ENCODE measurements around the gene COPB2.
"Not testable (repeated sequence)": the region's sequence is repeated elsewhere in the genome, so short reads cannot be mapped to it uniquely, and the experiment has no call there.

COPB2 gene

DNA sequence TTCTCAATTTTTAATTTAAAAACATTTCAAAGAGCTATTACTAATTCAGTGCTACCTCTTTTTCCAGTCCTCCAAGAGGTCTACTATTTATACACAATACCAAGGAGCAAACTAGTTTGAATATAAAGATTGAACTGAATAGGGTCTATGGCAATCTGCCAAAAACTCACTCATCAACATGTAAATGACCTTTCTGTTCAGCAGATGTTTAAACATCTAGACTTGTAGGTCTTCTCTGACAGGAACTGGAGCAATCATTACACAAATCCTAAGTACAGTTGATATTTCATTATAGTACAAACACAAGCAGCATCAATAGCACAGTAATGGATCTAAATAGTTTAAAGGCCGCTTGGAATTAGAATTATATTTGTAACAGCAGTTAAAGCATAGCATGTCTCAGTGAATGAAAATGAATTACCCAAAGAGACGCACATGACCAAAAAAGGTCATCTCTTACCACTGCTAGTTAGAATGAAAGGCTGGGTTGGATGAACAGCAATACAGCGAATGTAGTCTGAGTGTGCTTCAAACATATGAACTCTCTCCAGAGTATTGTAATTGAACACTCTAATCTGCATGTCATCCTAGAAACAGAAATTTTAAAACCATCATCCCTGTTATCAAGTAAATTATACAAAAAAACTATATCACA is 10.7 kb downstream of the COPB2 start:
- DNase-seq (ENCODE audit: low spot score), result no peak

DNA sequence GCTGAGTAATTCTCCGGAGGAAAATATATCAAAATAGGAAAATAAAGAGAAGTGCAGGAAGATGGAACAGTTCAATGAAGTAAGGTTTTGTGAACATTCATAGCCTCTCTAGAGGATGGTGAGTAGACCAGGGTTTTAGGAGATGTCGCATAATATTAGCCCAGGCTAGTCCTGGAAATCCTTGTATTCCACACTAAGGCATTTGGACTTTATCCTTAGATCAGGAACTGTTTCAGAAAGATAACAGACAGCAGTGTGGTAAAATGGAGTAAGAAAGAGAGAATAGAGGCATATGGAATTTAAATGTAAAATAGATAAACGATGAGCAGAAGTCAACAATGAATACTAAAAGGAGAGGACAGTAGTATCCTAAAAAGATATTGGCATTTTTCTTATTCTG is 12.1 kb downstream of the COPB2 start:
- DNase-seq (ENCODE audit: low spot score), result no peak

DNA sequence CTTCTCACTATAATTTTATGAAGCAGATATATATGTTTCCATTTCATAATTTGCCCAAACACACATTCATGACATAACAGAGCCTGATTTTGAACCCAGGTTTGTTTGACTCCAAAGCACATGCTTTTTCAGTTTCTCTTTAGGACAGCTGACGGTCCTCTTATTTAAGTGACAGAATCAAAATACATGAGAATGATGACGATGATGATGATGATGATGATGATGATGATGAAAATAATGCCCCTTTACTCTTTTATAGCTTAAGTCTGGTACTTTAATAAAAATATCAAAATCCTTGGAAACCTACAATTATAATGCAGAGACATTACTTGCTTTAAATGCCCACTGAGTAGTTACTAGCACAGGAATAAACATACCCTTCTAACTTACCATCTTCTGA is 15.3 kb downstream of the COPB2 start:
- DNase-seq (ENCODE audit: low spot score), result no peak

DNA sequence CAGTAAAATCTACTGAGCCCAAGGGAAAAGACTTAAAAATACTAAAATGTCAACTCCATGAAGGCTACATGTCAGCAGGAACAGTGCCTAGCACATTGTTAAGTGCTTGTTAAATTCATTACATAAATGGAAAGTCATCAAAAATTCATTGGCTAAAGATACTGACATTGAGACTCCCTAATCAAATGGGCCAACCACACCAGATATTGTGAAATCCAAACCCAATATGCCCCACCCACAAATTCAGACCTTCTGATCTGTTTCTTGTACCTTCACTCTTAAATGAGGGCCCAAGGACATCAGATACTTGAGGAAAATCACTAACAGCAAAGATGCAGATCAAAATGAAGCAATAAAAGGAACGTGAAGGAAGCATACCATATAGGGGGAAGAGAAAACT is 24.9 kb downstream of the COPB2 start:
- DNase-seq (ENCODE audit: low spot score), result no peak

DNA sequence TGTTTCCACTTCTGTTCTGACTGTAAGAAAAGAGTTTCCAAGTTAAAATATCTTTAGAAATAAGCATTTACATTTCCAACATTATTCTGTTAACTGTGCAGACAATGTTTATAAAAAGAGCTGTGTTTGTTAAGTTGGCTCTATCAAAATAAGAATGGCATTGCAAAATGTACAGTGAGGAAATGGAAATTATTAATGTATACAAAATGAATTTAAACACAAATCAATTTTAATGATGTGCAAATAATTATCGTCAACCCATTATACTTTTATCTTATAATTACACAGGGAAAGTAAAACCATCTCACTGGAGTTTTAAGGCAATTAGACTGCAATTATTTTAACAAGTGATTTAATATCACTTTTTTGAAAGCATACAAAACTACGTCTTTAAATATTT is 28.2 kb downstream of the COPB2 start:
- no peak for DNase-seq (ENCODE audit: low spot score)

DNA sequence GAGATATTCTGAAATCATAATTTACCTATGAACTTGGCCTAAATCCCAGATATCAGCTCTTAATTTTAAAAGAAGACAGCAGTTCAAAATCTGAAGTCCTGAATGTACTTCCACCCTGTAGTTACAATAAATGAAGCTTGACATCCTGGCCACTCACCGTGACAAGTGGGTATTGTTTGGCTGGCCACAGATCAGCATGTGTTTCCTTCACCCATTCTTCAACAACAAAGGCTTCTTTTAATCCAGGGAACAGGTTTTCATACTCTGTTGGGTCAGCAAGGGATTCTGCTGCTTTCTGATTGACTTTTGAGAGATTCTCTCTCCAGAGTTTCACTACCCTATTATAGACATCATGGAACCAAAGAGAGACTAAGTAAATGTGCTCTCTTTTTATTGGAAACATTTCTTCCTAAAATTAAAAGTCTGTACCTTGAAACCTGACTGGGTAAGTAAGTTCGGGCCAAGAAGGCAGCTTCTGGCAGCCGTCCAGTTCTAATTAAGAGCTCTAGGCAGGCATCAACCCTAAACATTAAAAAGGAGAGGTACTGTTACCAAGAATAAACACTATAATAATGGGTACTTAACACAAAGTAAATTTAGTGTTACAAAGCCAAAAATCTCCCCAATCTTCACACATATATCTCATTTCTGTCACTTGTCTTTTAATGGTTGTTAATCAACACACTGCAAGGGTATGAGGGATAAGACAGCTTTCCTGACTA is 30.4 kb downstream of the COPB2 start:
- no peak for DNase-seq (ENCODE audit: low spot score)

DNA sequence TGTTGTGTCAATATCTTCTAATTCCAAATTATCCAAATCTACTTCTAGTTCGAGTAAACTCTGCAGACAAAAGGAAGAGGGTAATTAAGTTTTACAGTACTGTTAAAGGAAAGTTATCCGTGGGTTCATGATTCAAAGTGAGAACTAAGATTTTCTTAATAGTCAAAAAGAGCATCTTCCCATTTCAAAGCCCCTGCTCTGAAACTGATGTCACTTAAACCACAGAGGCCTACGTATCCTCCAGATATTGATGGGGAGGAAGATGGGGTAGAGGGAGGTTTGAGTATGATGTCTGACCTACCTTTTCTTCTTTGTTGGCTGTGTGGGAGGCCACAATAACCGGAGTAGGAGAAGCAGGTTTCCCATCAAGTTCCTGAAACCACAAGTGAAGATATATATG is 31.5 kb downstream of the COPB2 start:
- no peak for DNase-seq (ENCODE audit: low spot score)

DNA sequence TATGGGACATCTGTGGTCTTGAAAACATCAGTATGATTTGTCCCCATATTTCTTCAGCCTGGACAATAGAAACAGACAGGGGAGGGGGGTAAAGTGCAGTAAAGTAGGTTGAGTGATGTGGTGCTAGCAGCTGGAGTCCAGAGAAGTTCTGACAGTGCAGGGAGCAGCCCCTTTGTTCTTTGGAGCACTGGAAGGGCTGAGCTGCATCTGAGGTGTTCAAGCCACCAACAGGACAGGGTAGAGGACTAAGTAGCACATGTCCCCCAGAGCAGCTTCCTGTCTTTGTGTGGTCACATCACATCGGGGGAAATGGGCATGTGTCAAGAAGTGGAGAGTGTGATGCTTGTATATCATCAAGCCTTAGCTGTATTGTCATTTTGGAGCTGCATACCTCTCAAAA is 33.6 kb downstream of the COPB2 start:
- no peak for DNase-seq (ENCODE audit: low spot score)

DNA sequence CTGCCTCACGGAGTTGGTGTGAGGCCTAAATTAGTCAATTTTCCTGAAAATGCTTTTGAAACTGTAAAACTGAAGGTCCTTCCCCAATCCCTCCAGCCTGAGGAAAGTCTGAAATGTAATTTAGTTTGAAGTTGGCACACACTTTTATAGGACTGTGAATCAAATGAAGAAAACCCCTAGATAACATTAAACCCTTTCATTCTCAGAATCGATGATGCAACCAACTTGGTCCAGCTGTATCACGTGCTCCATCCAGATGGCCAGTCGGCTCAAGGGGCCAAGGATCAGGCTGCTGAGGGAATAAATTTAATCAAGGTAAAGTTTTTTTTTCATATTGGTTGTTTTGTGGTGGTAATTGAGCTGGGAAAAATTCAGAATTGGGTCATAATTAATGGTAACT is 34.0 kb downstream of the COPB2 start:
- peak; percentile 64 for DNase-seq (ENCODE audit: low spot score)

DNA sequence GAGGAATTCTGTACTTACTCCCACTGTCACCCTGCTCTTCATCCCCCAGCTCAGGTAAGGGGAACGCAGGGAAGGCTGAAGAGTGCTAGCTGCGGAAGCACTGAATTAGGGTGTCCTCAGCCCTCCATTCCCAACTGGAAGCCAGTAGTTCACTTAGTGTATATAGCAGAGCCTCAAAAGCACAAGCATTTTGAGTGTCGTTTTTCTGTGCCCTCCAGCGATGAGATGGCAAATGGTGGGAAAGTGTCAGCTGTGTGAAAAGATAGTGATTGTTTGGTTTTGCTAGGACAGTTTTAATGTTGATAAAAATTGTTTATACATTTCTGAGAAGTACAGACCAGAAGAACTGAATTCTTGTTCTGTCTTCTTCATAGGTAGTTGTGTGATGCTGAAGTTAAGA is 34.8 kb downstream of the COPB2 start:
- DNase-seq (ENCODE audit: low spot score), result no peak

DNA sequence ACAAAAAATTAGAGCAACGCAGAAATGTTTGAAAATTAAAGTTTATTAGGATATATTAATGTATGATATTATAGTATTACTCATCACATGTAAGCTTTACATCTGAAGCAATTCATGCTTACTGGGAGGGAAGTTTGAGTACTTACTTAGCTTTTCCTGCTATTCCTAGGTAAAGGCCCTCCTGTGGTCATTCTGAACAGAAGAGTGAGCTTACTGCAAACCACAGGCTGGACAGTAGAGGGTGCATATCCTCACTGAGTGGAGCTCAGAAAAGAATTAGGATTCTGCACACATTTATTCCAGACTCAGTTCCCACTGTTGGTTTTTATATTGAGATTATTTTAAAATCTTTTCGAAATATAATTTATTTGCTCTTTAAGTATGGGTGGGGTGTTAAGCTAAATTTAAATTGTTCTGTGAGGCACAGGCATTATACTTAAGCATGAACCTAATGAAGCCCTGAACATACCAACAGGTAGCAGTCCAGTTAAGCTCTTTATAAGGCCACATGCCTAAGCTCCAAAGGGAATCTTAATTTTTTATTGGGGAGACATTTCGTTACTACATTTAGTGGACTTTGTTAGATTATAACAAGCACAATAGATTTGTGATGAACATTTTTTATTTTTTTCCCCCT is 35.4 kb downstream of the COPB2 start:
- DNase-seq (ENCODE audit: low spot score), result peak; percentile 66

DNA sequence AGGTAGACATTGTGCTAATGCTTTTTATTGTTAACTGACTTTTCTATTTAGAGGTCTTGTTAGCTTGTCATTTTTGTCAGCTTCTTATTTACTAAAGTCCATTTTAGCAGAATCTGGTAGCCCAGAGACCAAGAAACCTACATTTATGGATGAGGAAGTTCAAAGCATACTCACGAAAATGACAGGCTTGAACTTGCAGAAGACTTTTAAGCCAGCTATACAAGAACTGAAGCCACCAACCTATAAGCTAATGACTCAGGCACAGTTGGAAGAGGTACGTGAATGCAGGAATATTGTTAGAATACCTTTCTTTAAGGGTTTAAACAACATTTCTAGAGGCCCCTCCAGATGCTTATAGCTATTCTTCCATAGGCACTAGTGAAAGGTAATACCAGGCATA is 42.7 kb downstream of the COPB2 start:
- DNase-seq (ENCODE audit: low spot score), result no peak

DNA sequence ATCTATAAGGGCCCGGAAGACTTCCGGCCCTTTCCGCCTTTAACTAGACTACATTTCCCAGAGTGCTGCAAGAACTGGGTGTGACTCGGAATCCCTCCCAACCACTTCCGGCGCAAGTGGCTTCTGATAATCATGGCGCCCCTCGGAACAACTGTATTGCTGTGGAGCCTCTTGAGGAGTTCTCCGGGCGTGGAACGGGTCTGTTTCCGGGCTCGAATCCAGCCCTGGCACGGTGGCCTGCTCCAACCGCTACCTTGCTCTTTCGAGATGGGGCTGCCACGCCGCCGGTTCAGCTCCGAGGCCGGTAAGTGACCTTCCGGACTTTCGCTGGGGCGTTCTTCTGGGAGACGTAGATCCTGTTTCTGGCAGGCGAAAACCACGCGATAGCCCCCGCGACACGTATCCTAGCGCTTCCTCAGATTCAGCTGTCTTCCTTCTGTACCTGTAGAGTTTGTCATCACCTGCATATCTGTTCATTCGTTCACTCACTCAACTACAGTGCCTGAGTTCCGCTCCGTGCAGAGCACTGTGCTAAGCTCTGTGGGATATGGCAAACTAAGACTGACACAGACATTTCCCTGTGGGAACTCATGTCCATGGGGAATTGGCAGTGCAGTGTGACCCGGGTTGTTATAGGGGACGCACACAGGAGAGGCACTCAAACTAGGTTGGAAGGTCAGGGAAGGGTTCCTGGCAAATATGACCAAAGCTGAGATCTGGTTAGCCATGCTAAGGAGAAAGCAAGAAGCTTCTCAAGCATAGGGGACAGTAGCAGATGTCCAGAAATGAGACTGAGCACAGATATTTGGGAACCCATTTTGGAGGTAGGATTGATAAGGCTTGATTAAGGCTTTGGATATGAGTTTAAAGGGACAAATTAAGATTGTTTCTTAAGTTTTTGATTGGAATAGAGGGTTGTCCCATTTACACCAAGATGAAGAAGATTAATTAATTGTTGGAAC is 45.3 kb downstream of the COPB2 start, which contains the start of gene MRPS22:
TSS of gene MRPS22 (plus strand) at position 126 of the 962 bp plus-strand sequence. CDS start at position 133, 7 bp downstream.
- peak; percentile 95 for DNase-seq (ENCODE audit: low spot score)

DNA sequence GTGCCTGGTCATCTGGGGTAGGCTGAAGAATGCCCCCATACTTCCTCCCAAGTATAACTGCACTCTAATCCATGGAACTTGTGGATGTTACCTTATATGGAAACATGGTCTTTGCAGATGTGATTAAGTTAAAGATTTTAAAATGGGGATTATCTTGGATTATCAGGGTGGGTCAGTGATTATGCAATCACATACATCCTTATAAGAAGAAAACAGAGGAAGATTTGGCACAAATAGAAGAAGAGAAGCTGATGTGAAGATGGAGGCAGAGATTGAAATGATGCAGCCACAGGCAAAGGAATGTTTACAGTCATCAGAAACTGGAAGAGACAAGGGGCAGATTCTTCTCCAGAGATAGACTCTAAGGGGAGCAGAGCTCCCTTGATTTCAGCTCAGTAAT is 47.4 kb downstream of the COPB2 start:
- no peak for DNase-seq (ENCODE audit: low spot score)

DNA sequence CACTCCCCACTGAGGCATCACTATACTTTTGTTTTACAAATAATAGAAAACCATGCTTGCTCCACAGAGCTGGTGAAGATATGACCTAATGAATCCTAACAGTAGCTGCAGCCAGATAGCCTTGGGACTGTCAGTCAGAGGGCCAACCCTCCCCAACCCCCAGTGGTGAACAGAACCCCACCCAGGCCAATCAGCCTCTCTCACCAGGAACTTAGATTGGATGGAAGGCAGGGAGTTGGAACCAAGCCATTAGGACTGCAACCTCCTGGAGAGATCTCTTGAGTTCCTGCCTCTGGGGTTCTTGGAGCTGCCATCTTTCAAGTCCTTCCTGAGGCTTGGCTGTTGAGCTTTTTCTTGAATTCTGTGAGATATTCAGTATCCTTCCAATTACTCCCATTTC is 48.7 kb downstream of the COPB2 start:
- DNase-seq (ENCODE audit: low spot score), result no peak

DNA sequence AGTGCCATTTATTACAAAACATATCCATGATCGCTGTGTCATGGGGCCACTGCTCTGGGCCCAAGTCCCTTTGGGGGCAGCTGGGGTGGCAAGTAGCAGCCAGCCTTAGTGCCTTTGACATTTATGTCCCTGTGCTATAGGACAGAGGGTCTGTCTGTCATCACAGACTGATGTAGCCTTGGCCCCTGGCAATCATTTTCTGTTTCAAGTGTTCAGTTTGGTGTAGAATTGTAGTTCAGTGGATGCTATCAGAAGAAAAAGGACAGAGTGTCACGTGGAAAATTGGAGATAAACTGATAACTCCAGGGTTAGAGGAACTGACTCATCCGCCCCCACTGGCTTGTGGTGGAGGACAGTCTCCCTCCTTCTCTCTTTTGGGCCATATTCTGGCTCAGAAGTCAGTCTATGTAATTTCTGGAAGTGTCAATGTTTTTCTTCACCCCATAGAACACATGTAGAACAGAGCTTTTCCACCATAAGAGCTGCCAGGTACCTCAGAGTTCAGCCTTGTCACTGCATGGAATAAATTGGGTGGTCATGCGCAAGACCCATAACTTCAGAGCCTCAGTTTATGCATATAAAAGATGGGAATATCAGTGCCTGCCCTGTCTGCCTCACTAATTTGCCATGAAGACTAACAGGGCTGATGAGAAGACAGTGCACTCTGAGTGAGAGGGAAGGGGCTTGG is 50.1 kb downstream of the COPB2 start:
- no peak for DNase-seq (ENCODE audit: low spot score)

DNA sequence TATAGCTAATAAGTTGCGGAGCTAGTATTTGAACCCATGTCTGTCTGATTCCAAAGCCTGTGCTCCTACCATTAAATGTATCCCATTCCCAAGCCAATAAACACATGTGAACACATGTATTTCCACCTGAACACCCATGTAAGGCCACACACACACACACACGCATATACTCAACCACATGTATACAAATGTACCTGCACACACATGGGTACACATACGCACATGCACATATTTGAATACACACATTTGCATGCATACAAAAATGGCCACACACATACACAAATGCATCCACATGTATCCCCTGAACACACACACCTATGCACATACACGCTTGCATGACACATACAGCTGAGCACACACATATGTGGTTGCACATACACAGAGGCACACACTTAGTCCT is 51.0 kb downstream of the COPB2 start:
- no peak for DNase-seq (ENCODE audit: low spot score)

DNA sequence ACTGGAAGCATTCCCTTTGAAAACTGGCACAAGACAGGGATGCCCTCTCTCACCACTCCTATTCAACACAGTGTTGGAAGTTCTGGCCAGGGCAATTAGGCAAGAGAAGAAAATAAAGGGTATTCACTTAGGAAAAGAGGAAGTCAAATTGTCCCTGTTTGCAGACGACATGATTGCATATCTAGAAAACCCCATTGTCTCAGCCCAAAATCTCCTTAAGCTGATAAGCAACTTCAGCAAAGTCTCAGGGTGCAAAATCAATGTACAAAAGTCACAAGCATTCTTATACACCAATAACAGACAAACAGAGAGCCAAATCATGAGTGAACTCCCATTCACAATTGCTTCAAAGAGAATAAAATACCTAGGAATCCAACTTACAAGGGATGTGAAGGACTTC is 54.8 kb downstream of the COPB2 start:
- DNase-seq (ENCODE audit: low spot score), result not testable (repeated sequence)

DNA sequence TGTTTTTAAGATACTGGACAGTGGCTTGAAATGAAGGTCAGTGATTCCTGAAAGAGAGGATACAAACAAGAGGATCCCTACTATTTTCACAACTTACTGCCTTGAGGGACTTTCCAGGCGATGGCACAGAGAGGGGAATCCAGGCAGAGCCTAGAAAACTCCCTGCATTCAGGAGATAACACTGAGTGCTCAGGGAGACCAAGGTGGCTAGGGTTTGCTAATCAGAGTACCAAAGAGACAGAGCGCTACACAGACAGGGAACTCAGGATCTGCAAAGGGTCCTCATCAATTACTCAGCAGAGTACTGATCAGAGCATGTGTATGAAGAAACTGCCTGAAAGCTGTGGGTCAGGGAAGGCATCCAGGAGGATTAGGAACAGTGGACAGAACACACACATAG is 57.4 kb downstream of the COPB2 start:
- DNase-seq (ENCODE audit: low spot score), result no peak

DNA sequence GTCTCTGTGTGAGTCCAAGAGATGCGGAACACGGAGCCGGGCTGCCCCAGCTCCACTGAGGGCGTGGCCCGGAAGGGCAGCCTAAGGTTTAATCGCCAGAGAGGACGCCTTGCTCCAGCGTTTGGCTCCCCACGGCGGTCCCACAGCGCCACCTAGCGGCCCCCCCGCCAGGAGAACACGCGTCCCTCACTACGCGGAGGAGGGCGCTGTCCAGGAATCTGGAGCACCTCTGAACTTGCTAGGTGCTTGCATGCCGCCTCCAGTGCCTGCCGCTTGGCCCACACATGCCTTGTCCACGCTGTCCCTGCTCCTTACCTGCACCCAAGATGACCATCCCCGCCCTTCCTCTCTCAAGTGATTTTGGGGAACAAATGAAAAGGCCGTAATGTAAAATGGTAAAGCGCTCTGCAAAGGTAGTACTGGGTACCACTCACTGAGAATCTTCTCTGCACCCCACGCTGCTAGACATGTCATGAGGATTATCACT is 60.0 kb downstream of the COPB2 start:
- peak; percentile 97 for DNase-seq (ENCODE audit: low spot score)

DNA sequence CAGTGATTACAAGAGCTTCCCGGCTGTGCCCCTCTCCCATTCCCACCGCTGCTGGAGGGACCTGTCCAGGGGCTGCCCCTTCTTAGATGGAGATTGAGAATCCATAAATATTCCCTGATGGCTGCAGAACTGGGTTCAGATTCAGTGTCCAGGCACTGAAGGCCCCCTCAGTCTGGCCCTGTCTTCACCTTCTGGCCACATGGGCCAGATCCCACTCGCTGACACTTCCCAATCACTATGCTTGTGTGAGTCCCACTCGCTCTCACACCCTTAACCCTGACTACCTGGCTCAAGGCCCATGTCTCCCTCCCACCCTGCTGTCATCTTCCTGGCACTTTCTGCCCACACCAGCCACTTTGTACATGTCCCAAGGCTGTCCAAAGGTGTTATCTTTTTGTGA is 61.1 kb downstream of the COPB2 start:
- DNase-seq (ENCODE audit: low spot score), result no peak
